K562 (cell line): ENCODE measurements around the gene PWP2. TPM values are rescaled to one million over a fixed set of nuclear protein-coding genes. Genes with fewer than 3 reads are reported as not detected.
A peak's percentile ranks its signal among the peaks of the same experiment; 100 is the strongest.
"Not testable (repeated sequence)": the region's sequence is repeated elsewhere in the genome, so short reads cannot be mapped to it uniquely, and the experiment has no call there.

ENCODE experiments used
- ATAC-seq: fragments of 200-7000 bp; cut with Tn5 transposase; 3 replicates; pipeline ENCODE4 v1.9.1; 2020; ENCODE audit warnings: moderate library complexity
- BruUV-seq: library from RNA; stranded (reverse); fragments of 400-500 nt; replicated peaks from 2 replicates; lab custom pipeline; 2021; lab: Mats Ljungman, UMichigan
- CTCF ChIA-PET: fragments of 300-600 bp; formaldehyde crosslinking; extraction: SDS; loops from one replicate; lab custom pipeline; 2021; ENCODE audit warnings: low intra/inter-chr PET ratio; lab: Yijun Ruan, JAX
- POLR2A ChIA-PET: fragments of 300-600, 350-650 bp; sonication (Branson Sonifier 250); formaldehyde crosslinking; extraction: SDS; loops from one replicate; lab custom pipeline; 2021; ENCODE audit warnings: antibody characterized with exemption, inconsistent platforms; lab: Yijun Ruan, JAX
- DNase-seq, 4 experiments: peaks; one replicate each; pipeline versions ENCODE4 v3.0.0 to v3.0.0-alpha.2; 2011 to 2018; ENCODE audit warnings: low spot score in 3 of 4, mixed read lengths in 3 of 4; ENCODE audit errors: extremely low read depth in 1 of 4
- FAIRE-seq: peaks from 2 replicates; lab custom pipeline; 2011; peaks lifted over from hg19 to GRCh38; lab: Jason Lieb, UNC
- H2AFZ ChIP-seq: 2 replicates; pipeline ENCODE4 v1.6.0; 2011; ENCODE audit warnings: low read depth, low read length, control low read depth, inconsistent platforms
- H3K27ac ChIP-seq: fragments of 200-600 bp; 3 replicates; pipeline ENCODE4 v1.8.0; 2011; ENCODE audit warnings: low read depth, mild to moderate bottlenecking, control low read depth, inconsistent platforms, low read length, moderate library complexity, mixed read lengths; ENCODE audit errors: extremely low read depth
- H3K27me3 ChIP-seq, 2 experiments: fragments of 300-600 bp in 1 of 2; 2 replicates in 1 of 2; 3 replicates in 1 of 2; pipeline versions ENCODE4 v1.6.0 to v1.8.0; 2011; ENCODE audit warnings: inconsistent platforms in 2 of 2, low read length in 2 of 2, mild to moderate bottlenecking in 1 of 2, mixed read lengths in 1 of 2, moderate library complexity in 1 of 2; ENCODE audit not compliant: control insufficient read depth in 2 of 2, insufficient read depth in 2 of 2
- H3K36me3 ChIP-seq: fragments of 300-600 bp; 3 replicates; pipeline ENCODE4 v1.8.0; 2011; ENCODE audit warnings: mild to moderate bottlenecking, low read length, inconsistent platforms; ENCODE audit not compliant: control insufficient read depth, insufficient read depth
- H3K4me1 ChIP-seq, 2 experiments: fragments of 200-600 bp in 1 of 2; replicated peaks in 1 of 2; 2 replicates in 1 of 2; 3 replicates in 1 of 2; pipeline versions ENCODE4 v1.5.1 to v1.8.0; 2011; ENCODE audit warnings: inconsistent platforms in 2 of 2, low read length in 2 of 2, mild to moderate bottlenecking in 1 of 2, mixed read lengths in 1 of 2, moderate library complexity in 1 of 2; ENCODE audit not compliant: control insufficient read depth in 2 of 2, insufficient read depth in 2 of 2
- H3K4me2 ChIP-seq: 2 replicates; pipeline ENCODE4 v1.6.1; 2011; ENCODE audit warnings: low read length, control low read depth, inconsistent platforms, mixed read lengths; ENCODE audit not compliant: insufficient read depth
- H3K4me3 ChIP-seq: fragments of 200-600 bp; sonication (generic), shearing (Covaris generic); 2 replicates; pipeline ENCODE4 v1.5.1; 2016; ENCODE audit warnings: control low read depth, inconsistent platforms
- H3K79me2 ChIP-seq: fragments of 200-600 bp; 3 replicates; pipeline ENCODE4 v1.8.0; 2011; ENCODE audit warnings: low read length, inconsistent platforms; ENCODE audit not compliant: control insufficient read depth, insufficient read depth
- H3K9ac ChIP-seq, 2 experiments: 2 replicates each; pipeline versions ENCODE4 v1.6.0 to v1.6.1; 2011; ENCODE audit warnings: low read depth in 2 of 2, low read length in 2 of 2, control low read depth in 1 of 2, inconsistent platforms in 1 of 2, mild to moderate bottlenecking in 1 of 2, mixed read lengths in 1 of 2; ENCODE audit not compliant: insufficient read depth in 1 of 2
- H3K9me1 ChIP-seq: one replicate; pipeline ENCODE4 v1.6.0; 2011; ENCODE audit warnings: inconsistent platforms, mild to moderate bottlenecking, low read length, moderate library complexity; ENCODE audit not compliant: control insufficient read depth, insufficient read depth
- H3K9me3 ChIP-seq: replicated peaks from 2 replicates; pipeline ENCODE4 v1.5.1; 2011; ENCODE audit warnings: low read depth, low read length, inconsistent platforms; ENCODE audit not compliant: control insufficient read depth, insufficient read depth
- H4K20me1 ChIP-seq: replicated peaks from 2 replicates; pipeline ENCODE4 v1.6.1; 2011; ENCODE audit warnings: low read length, inconsistent platforms, mixed read lengths; ENCODE audit not compliant: control insufficient read depth, insufficient read depth
- POLR2G ChIP-seq: fragments of 200-400 bp; formaldehyde crosslinking; IDR thresholded peaks from 2 replicates; pipeline ENCODE4 v1.6.1; 2017; ENCODE audit warnings: low read depth, mild to moderate bottlenecking, antibody characterized with exemption, low read length, moderate library complexity
- WGBS: fragments of 100-300 bp; shearing (Covaris generic); methylation state at CpG from one replicate; pipeline ENCODE4 v1.1.6; 2016; ENCODE audit warnings: low coverage, mixed read lengths; ENCODE audit not compliant: insufficient coverage; ENCODE audit errors: missing lambda C conversion rate; 5-methylcytosine and 5-hydroxymethylcytosine counted together
- in situ Hi-C: fragments of 300-500 bp; cut with MboI; formaldehyde crosslinking; loops from 4 replicates; pipeline ENCODE4 v1.15.0; 2018; ENCODE audit warnings: inconsistent platforms, mixed read lengths
- intact Hi-C: fragments of 100-400 bp; cut with micrococcal nuclease; formaldehyde crosslinking; loops from 2 replicates; pipeline ENCODE4 v1.14.2; 2022
- polyA plus RNA-seq, 8 experiments: library from polyadenylated mRNA; depleted of rRNA in 4 of 8; stranded (reverse) in 5 of 8; unstranded in 3 of 8; fragments of >200 nt; fragmentation: Nextera tagmentation in 2 of 8; fragmentation: Illumina TruSeq in 1 of 8; extraction: Ambion mirVana in 2 of 8; extraction: Trizol in 1 of 8; gene quantifications; 2 replicates each; pipeline versions ENCODE4 v1.2.1 to v1.2.3, GENCODE V29; 2011 to 2014; ENCODE audit warnings: inconsistent platforms in 1 of 8, missing spikeins in 1 of 8
- total RNA-seq, 7 experiments: library from RNA; depleted of rRNA in 6 of 7; stranded (reverse); fragments of >200 nt in 6 of 7; fragmentation: Illumina TruSeq in 2 of 7; extraction: Trizol in 2 of 7; gene quantifications; 2 replicates each; pipeline versions ENCODE4 v1.2.1 to v1.2.3, GENCODE V29; 2011 to 2021; ENCODE audit warnings: low replicate concordance in 1 of 7

PWP2 gene
- total and polyA plus RNA-seq, 9 of the 15 experiments (the other 6 are each of a cell fraction or from before 2014, with no cell fraction given), result 0.72 to 57.6 (median 31.1) TPM

- not testable (repeated sequence) for H3K36me3 ChIP-seq, H3K9ac ChIP-seq, ATAC-seq, H3K79me2 ChIP-seq, H3K4me1 ChIP-seq
- peak; percentile 52; the same call in 1 of the 2 replicates for TF ChIP-seq POLR2G
- TF ChIP-seq, all 486 proteins: peak for 1; not testable (repeated sequence) for 485
- H3K9me3 ChIP-seq, POLR2A ChIA-PET, H3K4me3 ChIP-seq, H3K27me3 ChIP-seq, H3K4me2 ChIP-seq, H4K20me1 ChIP-seq, intact Hi-C loops, DNase-seq, FAIRE-seq, H2AFZ ChIP-seq, BruUV-seq, H3K27ac ChIP-seq, H3K9me1 ChIP-seq, CTCF ChIA-PET: not testable (repeated sequence)
- in situ Hi-C loops, result loop anchor here (25.0 kb wide), 1 partner anchor 355 kb away; the partner anchor contains the start of genes CSTB and RRP1
- WGBS, result 83% methylated on average over 3 of the region's 10 CpGs
Observed at GRCh38 chr21:44142470-44142869, 35.3 kb downstream of the PWP2 start.

GRCh38 chr21:44143380-44143779, 36.2 kb downstream of the PWP2 start:
- CTCF ChIA-PET, H4K20me1 ChIP-seq, H3K27ac ChIP-seq, H3K4me2 ChIP-seq, H3K79me2 ChIP-seq, H3K9ac ChIP-seq, H3K36me3 ChIP-seq, H3K9me3 ChIP-seq, H3K9me1 ChIP-seq, H2AFZ ChIP-seq, ATAC-seq, FAIRE-seq, DNase-seq, H3K27me3 ChIP-seq, BruUV-seq, H3K4me1 ChIP-seq, POLR2A ChIA-PET, intact Hi-C loops, H3K4me3 ChIP-seq: not testable (repeated sequence)
- no CpG with 5 or more reads among the region's 17 CpGs for WGBS
- in situ Hi-C loops, result loop anchor here (25.0 kb wide), 1 partner anchor 356 kb away; the partner anchor contains the start of genes CSTB and RRP1

- H3K36me3 ChIP-seq, H4K20me1 ChIP-seq, H2AFZ ChIP-seq, BruUV-seq, H3K9me1 ChIP-seq, ATAC-seq, H3K79me2 ChIP-seq, H3K27me3 ChIP-seq, POLR2A ChIA-PET, DNase-seq, H3K4me1 ChIP-seq, intact Hi-C loops, H3K4me2 ChIP-seq, H3K27ac ChIP-seq, H3K9me3 ChIP-seq, H3K9ac ChIP-seq, H3K4me3 ChIP-seq, CTCF ChIA-PET: not testable (repeated sequence)
- FAIRE-seq, result peak; percentile 37
- WGBS, result no CpG with 5 or more reads among the region's 8 CpGs
- in situ Hi-C loops, result loop anchor here (25.0 kb wide), 1 partner anchor 357 kb away; the partner anchor contains the start of genes CSTB and RRP1
Observed at GRCh38 chr21:44143996-44144395, 36.8 kb downstream of the PWP2 start.
